Upper lobe of left lung (tissue), 6 donors: ENCODE data around the gene PLSCR1. TPM values are rescaled to one million over a fixed set of nuclear protein-coding genes. Genes with fewer than 3 reads are reported as not detected.

Experiments used
- ATAC-seq, 2 donors: fragments of 200-7000 bp; cut with Tn5 transposase; one replicate each; pipeline ENCODE4 v1.9.1; 2022; ENCODE audit warnings: mild to moderate bottlenecking in 2 of 2, moderate library complexity in 2 of 2; ENCODE audit not compliant: low FRiP score in 2 of 2
- DNase-seq, 2 donors: peaks; one replicate each; pipeline ENCODE4 v3.0.0-alpha.2; 2019 to 2020
- H3K27ac ChIP-seq, 4 donors: fragments of 200-600 bp; sonication (generic); one replicate each; pipeline ENCODE4 v1.5.1; 2016 to 2019
- H3K27me3 ChIP-seq, 4 donors: fragments of 200-600 bp; sonication (generic); one replicate each; pipeline ENCODE4 v1.5.1; 2017 to 2019
- H3K36me3 ChIP-seq, 4 donors: fragments of 200-600 bp; sonication (generic); one replicate each; pipeline ENCODE4 v1.5.1; 2016 to 2019
- H3K4me1 ChIP-seq, 4 donors: fragments of 200-600 bp; sonication (generic); one replicate each; pipeline ENCODE4 v1.5.1; 2018 to 2019
- H3K4me3 ChIP-seq, 4 donors: fragments of 200-600 bp; sonication (generic); one replicate each; pipeline ENCODE4 v1.5.1; 2017 to 2019; ENCODE audit warnings: mild to moderate bottlenecking in 2 of 4, moderate library complexity in 1 of 4
- H3K9me3 ChIP-seq, 4 donors: fragments of 200-600 bp; sonication (generic); one replicate each; pipeline ENCODE4 v1.5.1; 2018 to 2019
- EP300 ChIP-seq, 4 donors: sonication (generic); formaldehyde crosslinking; IDR thresholded peaks; one replicate each; pipeline ENCODE4 v1.5.1; 2017; ENCODE audit warnings: antibody characterized with exemption in 4 of 4, control low read depth in 2 of 4
- POLR2A ChIP-seq, 4 donors: fragments of 450-650 bp; IDR thresholded peaks; one replicate each; pipeline ENCODE4 v1.5.1; 2016 to 2017; ENCODE audit warnings: antibody characterized with exemption in 4 of 4, mild to moderate bottlenecking in 2 of 4
- POLR2AphosphoS5 ChIP-seq, 2 donors: sonication (generic); formaldehyde crosslinking; IDR thresholded peaks; one replicate each; pipeline ENCODE4 v1.5.1; 2017; ENCODE audit warnings: antibody characterized with exemption in 2 of 2
- WGBS, 2 donors: methylation state at CpG; one replicate each; pipeline ENCODE4 v1.1.5; 2017 to 2018; 5-methylcytosine and 5-hydroxymethylcytosine counted together
- small RNA-seq, 4 donors: library from RNA; depleted of rRNA; stranded (forward); fragments of <200 nt; gene quantifications; one replicate each; pipeline ENCODE3, GENCODE V24; 2016
- total RNA-seq, 6 donors: library from RNA; depleted of rRNA in 4 of 6; stranded (reverse); fragments of >200 nt in 4 of 6; gene quantifications; one replicate each; pipeline versions ENCODE4 v1.1.0 to v1.2.1, GENCODE V29; 2016 to 2021
- TF ChIP-seq, protein P1 (sequence below), 6 experiments: fragments of 450-650 bp in 4 of 6; fragments of 200-600 bp in 2 of 6; sonication (generic) in 2 of 6; IDR thresholded peaks; one replicate each; pipeline ENCODE4 v1.5.1; 2016 to 2019; ENCODE audit warnings: antibody characterized with exemption in 6 of 6
- donor health status: DM: no; HTN: no; CAD: no; lungs with moderate emphysema.
- donor health status: DM: no; HTN: yes; CAD: no; lungs with severe emphysema.

The PLSCR1 gene
- total RNA-seq, 6 donors from 2014 or later: 77.4 to 173 (median 97.0) TPM

DNA sequence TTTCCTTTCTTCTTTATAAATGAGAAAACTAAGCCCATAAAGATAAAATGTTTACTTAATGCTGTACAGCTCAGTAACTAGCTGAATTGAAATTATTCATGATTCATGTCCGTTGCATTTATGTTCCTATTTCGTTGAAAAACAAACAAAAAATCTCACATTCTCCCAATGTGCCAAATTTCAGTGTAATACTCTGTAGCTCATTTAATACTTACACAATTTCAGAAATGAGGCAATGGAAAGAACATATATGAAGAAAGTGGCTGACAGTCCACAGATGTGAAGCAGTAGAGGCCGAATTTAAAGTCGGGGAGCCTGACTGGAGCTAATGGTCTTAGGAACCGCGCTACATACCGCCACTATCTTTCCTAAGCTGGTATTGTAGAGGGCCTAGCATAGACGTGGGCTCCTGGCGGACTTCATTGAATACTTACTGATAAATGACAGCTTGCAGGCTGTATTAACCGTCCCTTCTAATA is 75.7 kb downstream of the PLSCR1 start:
- H3K4me3 ChIP-seq: peak overlapping the region in 3 of 4 donors; percentile 48 to 70 (median 60)
- H3K36me3 ChIP-seq: no peaks in the 10 kb centered on the region
- peak overlapping the region in 3 of 4 donors; percentile 50 to 87 (median 85) for H3K27ac ChIP-seq
- H3K27me3 ChIP-seq: no peaks in the 10 kb centered on the region
- ATAC-seq (peak in 1 of 2 donors; percentile 45), DNase-seq (no peak)
- TF ChIP-seq POLR2A (IDR thresholded peaks at IDR 0.05): no peak
- TF ChIP-seq, protein P1, sequence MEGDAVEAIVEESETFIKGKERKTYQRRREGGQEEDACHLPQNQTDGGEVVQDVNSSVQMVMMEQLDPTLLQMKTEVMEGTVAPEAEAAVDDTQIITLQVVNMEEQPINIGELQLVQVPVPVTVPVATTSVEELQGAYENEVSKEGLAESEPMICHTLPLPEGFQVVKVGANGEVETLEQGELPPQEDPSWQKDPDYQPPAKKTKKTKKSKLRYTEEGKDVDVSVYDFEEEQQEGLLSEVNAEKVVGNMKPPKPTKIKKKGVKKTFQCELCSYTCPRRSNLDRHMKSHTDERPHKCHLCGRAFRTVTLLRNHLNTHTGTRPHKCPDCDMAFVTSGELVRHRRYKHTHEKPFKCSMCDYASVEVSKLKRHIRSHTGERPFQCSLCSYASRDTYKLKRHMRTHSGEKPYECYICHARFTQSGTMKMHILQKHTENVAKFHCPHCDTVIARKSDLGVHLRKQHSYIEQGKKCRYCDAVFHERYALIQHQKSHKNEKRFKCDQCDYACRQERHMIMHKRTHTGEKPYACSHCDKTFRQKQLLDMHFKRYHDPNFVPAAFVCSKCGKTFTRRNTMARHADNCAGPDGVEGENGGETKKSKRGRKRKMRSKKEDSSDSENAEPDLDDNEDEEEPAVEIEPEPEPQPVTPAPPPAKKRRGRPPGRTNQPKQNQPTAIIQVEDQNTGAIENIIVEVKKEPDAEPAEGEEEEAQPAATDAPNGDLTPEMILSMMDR (IDR thresholded peaks at IDR 0.05): no peak
- TF ChIP-seq EP300 (IDR thresholded peaks at IDR 0.05): no peak
- H3K9me3 ChIP-seq: no peaks in the 10 kb centered on the region
- peaks cover 0 to 15% (median 2%) of the 10 kb centered on the region in 4 donors for H3K4me1 ChIP-seq
- 84 to 89% methylated on average over 8 to 10 of the region's 10 CpGs for WGBS, 2 donors

DNA sequence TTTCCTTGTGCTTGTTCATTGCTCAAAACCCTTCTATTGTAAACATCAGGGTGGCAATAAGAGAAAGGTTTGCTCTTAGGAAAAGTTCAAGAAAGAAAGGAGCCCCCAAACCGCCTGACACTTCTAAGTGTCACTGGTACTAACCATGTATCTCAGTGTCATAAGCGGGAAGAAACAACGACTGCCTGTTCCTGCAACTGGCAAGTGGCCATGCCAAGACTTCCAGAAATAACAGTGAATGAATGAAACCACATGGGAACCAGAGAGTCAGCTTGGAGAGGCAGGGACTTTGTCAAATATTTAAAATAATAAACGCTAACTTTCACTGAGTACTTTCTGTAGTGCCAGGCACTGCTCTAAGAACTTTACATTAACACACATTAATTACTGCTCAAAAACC is 76.2 kb downstream of the PLSCR1 start:
- Histone ChIP-seq H3K27me3 (no peaks in the 10 kb centered on the region), H3K36me3 (no peaks in the 10 kb centered on the region), H3K9me3 (no peaks in the 10 kb centered on the region), H3K4me3 (no peak overlapping the region), H3K4me1 (peaks cover 0 to 15% (median 2%) of the 10 kb centered on the region in 4 donors), H3K27ac (no peak overlapping the region)
- TF ChIP-seq EP300 (IDR thresholded peaks at IDR 0.05) (no peak), POLR2A (IDR thresholded peaks at IDR 0.05) (no peak), POLR2AphosphoS5 (IDR thresholded peaks at IDR 0.05) (no peak)
- TF ChIP-seq, protein P1 (IDR thresholded peaks at IDR 0.05): no peak
- WGBS, 2 donors: 65% methylated on average over 4 of the region's 4 CpGs
- no peak for ATAC-seq
- DNase-seq: no peak

DNA sequence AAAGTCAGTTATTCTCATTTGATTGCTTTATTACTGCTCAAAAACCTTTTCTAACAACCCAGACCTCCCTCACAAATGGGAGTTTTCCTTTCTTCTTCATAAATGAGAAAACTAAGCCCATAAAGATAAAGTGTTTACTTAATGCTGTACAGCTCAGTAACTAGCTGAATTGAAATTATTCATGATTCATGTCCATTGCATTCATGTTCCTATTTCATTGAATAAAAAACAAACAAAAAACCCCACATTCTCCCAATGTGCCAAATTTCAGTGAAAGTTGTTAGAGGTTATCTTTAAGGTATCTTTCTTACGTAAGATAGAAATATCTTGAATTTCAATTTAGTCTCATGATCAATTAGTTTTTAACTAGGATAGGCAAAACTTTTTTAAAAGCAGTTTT is 77.8 kb downstream of the PLSCR1 start:
- H3K36me3 ChIP-seq: no peaks in the 10 kb centered on the region
- TF ChIP-seq POLR2A (IDR thresholded peaks at IDR 0.05) (no peak), POLR2AphosphoS5 (IDR thresholded peaks at IDR 0.05) (no peak), EP300 (IDR thresholded peaks at IDR 0.05) (no peak)
- TF ChIP-seq, protein P1 (IDR thresholded peaks at IDR 0.05): no peak
- 0 to 2% methylated on average over 1 of the region's 1 CpG for WGBS, 2 donors
- no peak overlapping the region for H3K27ac ChIP-seq
- no peak for ATAC-seq
- H3K4me3 ChIP-seq: no peak overlapping the region
- no peaks in the 10 kb centered on the region for H3K9me3 ChIP-seq
- H3K4me1 ChIP-seq: peaks cover 0 to 15% (median 2%) of the 10 kb centered on the region in 4 donors
- no peaks in the 10 kb centered on the region for H3K27me3 ChIP-seq
- DNase-seq: no peak

DNA sequence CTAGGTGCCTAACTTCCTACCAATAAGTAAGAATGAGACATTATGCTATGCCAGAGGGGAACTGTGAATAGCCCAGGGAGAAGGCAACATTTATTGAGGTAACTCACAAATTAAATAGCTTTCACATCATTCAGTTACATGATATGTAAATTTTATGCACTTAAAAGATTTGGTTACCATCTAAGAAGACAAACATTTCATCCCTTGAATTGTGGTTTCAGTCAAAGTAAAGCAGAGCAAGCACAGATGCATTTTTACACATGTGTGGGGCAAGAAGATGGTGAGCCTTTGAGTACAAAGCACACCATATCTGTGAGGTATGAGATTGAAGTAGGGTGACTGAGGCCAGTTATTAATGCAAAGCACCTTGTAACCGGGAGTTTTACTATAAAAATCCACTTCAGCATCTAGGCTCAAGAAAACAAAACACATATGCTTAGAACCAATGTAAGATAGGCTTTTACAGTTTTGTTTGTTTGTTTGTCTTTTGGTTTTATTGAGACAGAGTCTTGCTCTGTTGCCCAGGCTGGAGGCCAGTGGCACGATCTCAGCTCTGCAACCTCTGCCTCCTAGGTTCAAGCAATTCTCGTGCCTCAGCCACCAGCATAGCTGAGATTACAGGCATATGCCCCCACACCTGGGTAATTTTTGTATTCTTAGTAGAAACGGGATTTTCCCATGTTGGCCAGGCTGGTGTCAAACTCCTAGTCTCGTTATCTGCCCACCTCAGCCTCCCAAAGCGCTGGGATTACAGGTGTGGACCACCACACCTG is 78.5 kb downstream of the PLSCR1 start:
- TF ChIP-seq EP300 (IDR thresholded peaks at IDR 0.05): no peak
- TF ChIP-seq, protein P1 (IDR thresholded peaks at IDR 0.05): no peak
- TF ChIP-seq POLR2AphosphoS5 (IDR thresholded peaks at IDR 0.05): no peak
- WGBS, 2 donors: 92 to 95% methylated on average over 6 of the region's 6 CpGs
- H3K27ac ChIP-seq: no peak overlapping the region
- no peaks in the 10 kb centered on the region for H3K9me3 ChIP-seq
- no peak for ATAC-seq
- no peaks in the 10 kb centered on the region for H3K27me3 ChIP-seq
- H3K4me1 ChIP-seq: peaks cover 0 to 15% (median 2%) of the 10 kb centered on the region in 4 donors
- H3K4me3 ChIP-seq: no peak overlapping the region
- no peak for DNase-seq
- no peaks in the 10 kb centered on the region for H3K36me3 ChIP-seq

Small RNA genes within 50 kb of the gene (small RNA-seq; reads per million reads assigned to genes)
- gene RNU6-428P: 0 reads per million in 4 donors

Other genes with a start within 250 kb of the PLSCR1 start
- under 1 TPM in 1 of 6 donors, not detected in 5; 0.31 TPM for gene PLSCR2, start 75.0 kb downstream of the PLSCR1 start, total RNA-seq
- not detected for gene PLSCR5, start 60.7 kb upstream of the PLSCR1 start, total RNA-seq